Activated naive CD8-positive, alpha-beta T cell treated with anti-CD3 and anti-CD28 coated beads, Interleukin-2, amount 50 U/mL, for 16 hours (primary cell): ENCODE data around the gene SLC16A12.

Experiments
- DNase-seq: peaks from one replicate; pipeline ENCODE4 v3.0.0-alpha.2; 2020; ENCODE audit warnings: low read depth, low spot score

Gene SLC16A12

GRCh38 chr10:89535171-89536012 lies at the start of gene SLC16A12:
TSS of gene SLC16A12 (minus strand) at chr10:89535594. CDS start at chr10:89462578, 73,016 bp downstream.
- DNase-seq = no peak

GRCh38 chr10:89582022-89582421 lies 46.6 kb upstream of the SLC16A12 start:
- no peak for DNase-seq

- DNase-seq = no peak
These were observed 44.8 kb upstream of the SLC16A12 start for GRCh38 chr10:89580243-89580642.

- no peak for DNase-seq
These were observed 41.3 kb upstream of the SLC16A12 start for GRCh38 chr10:89576696-89577095.

GRCh38 chr10:89576022-89576421 lies 40.6 kb upstream of the SLC16A12 start:
- no peak for DNase-seq

GRCh38 chr10:89575031-89575430 lies 39.6 kb upstream of the SLC16A12 start:
- DNase-seq = no peak

- DNase-seq = no peak
These were observed 39.0 kb upstream of the SLC16A12 start for GRCh38 chr10:89574368-89574767.

- no peak for DNase-seq
These were observed 32.3 kb upstream of the SLC16A12 start for GRCh38 chr10:89567576-89568245.

- no peak for DNase-seq
These were observed 31.6 kb upstream of the SLC16A12 start for GRCh38 chr10:89566992-89567391.

GRCh38 chr10:89566095-89566950 lies 30.9 kb upstream of the SLC16A12 start:
- DNase-seq = no peak

GRCh38 chr10:89565180-89565579 lies 29.8 kb upstream of the SLC16A12 start:
- DNase-seq = no peak

- DNase-seq = no peak
These were observed 28.6 kb upstream of the SLC16A12 start for GRCh38 chr10:89563861-89564478.

GRCh38 chr10:89563311-89563710 lies 27.9 kb upstream of the SLC16A12 start:
- DNase-seq = no peak

- DNase-seq = no peak
These were observed 21.2 kb upstream of the SLC16A12 start for GRCh38 chr10:89556600-89556999.

GRCh38 chr10:89555688-89556445 lies 20.5 kb upstream of the SLC16A12 start:
- no peak for DNase-seq

- DNase-seq = no peak
These were observed 19.0 kb upstream of the SLC16A12 start for GRCh38 chr10:89554433-89554832.

- no peak for DNase-seq
These were observed 17.8 kb upstream of the SLC16A12 start for GRCh38 chr10:89553064-89553734.

GRCh38 chr10:89552213-89552612 lies 16.8 kb upstream of the SLC16A12 start:
- DNase-seq = no peak

- DNase-seq = no peak
These were observed 15.1 kb upstream of the SLC16A12 start for GRCh38 chr10:89550509-89550908.

GRCh38 chr10:89549510-89549909 lies 14.1 kb upstream of the SLC16A12 start:
- DNase-seq = no peak
